ENCODE results near the gene AHCYL2. TPM values are rescaled to one million over a fixed set of nuclear protein-coding genes. Genes with fewer than 3 reads are reported as not detected.

Gene AHCYL2
- total RNA-seq, 4 donors from 2014 or later = 14.7 to 22.6 (median 16.9) TPM

GRCh38 chr7:129210989-129211312 is 13.9 kb upstream of the AHCYL2 start:
- TF ChIP-seq CTCF (IDR thresholded peaks at IDR 0.05; ENCODE audit: low read depth) = no peak

- no peak for TF ChIP-seq CTCF (IDR thresholded peaks at IDR 0.05; ENCODE audit: low read depth)
Observed at GRCh38 chr7:129212126-129212525, 12.7 kb upstream of the AHCYL2 start.

GRCh38 chr7:129212596-129212995 is 12.2 kb upstream of the AHCYL2 start:
- TF ChIP-seq CTCF (IDR thresholded peaks at IDR 0.05; ENCODE audit: low read depth) = no peak

- TF ChIP-seq CTCF (IDR thresholded peaks at IDR 0.05; ENCODE audit: low read depth) = no peak
Observed at GRCh38 chr7:129213828-129214227, 11.0 kb upstream of the AHCYL2 start.

- TF ChIP-seq CTCF (IDR thresholded peaks at IDR 0.05; ENCODE audit: low read depth) = no peak
Observed at GRCh38 chr7:129218514-129219062, 6.2 kb upstream of the AHCYL2 start.

- no peak for TF ChIP-seq CTCF (IDR thresholded peaks at IDR 0.05; ENCODE audit: low read depth)
Observed at GRCh38 chr7:129222064-129222463, 2.8 kb upstream of the AHCYL2 start.

- TF ChIP-seq CTCF (IDR thresholded peaks at IDR 0.05; ENCODE audit: low read depth) = no peak
Observed at GRCh38 chr7:129225206-129225930, 538 bp downstream of the AHCYL2 start.
